SK-N-SH treated with all-trans-retinoic acid at 6 μM for 48 hours (cell line): ENCODE data around the gene CES5A.
"Not testable (repeated sequence)": the region's sequence is repeated elsewhere in the genome, so short reads cannot be mapped to it uniquely, and the experiment has no call there.

Experiments
- ATAC-seq: fragments of 200-7000 bp; cut with Tn5 transposase; 3 replicates; pipeline ENCODE4 v1.9.1; 2020; ENCODE audit warnings: mild to moderate bottlenecking, moderate library complexity
- ARNTL ChIP-seq: fragments of 450-650 bp; formaldehyde crosslinking; IDR thresholded peaks from 2 replicates; pipeline ENCODE4 v1.5.0; 2020; ENCODE audit warnings: low read depth, mild to moderate bottlenecking, moderate library complexity, borderline replicate concordance
- BACH2 ChIP-seq: fragments of 250-450 bp; sonication (Bioruptor Pico); IDR thresholded peaks from 2 replicates; pipeline ENCODE4 v1.9.0; 2021; ENCODE audit warnings: mild to moderate bottlenecking, borderline replicate concordance
- CSDC2 ChIP-seq: fragments of 250-450 bp; sonication (Bioruptor Pico); IDR thresholded peaks from 2 replicates; pipeline ENCODE4 v1.5.0; 2020; ENCODE audit warnings: mild to moderate bottlenecking, moderate library complexity
- ESRRG ChIP-seq: fragments of 250-450 bp; sonication (Bioruptor Pico); IDR thresholded peaks from 2 replicates; pipeline ENCODE4 v1.6.1; 2021; ENCODE audit warnings: mild to moderate bottlenecking
- GLIS3 ChIP-seq: fragments of 250-450 bp; sonication (Bioruptor Pico); IDR thresholded peaks from 2 replicates; pipeline ENCODE4 v1.5.0; 2020; ENCODE audit warnings: mild to moderate bottlenecking, moderate library complexity
- ISL1 ChIP-seq: fragments of 250-450 bp; sonication (Bioruptor Pico); IDR thresholded peaks from 2 replicates; pipeline ENCODE4 v2.1.2; 2022; ENCODE audit warnings: mild to moderate bottlenecking, moderate library complexity
- OSR1 ChIP-seq: fragments of 250-450 bp; sonication (Bioruptor Pico); IDR thresholded peaks from 2 replicates; pipeline ENCODE4 v1.8.0; 2022; ENCODE audit warnings: moderate library complexity, mild to moderate bottlenecking, inconsistent platforms
- PATZ1 ChIP-seq: fragments of 250-450 bp; sonication (Bioruptor Pico); IDR thresholded peaks from 2 replicates; pipeline ENCODE4 v1.8.0; 2020; ENCODE audit warnings: mild to moderate bottlenecking, moderate library complexity, borderline replicate concordance
- PPARA ChIP-seq: fragments of 250-450 bp; sonication (Bioruptor Pico); IDR thresholded peaks from 2 replicates; pipeline ENCODE4 v1.5.0; 2020; ENCODE audit warnings: mild to moderate bottlenecking, borderline replicate concordance
- RARB ChIP-seq: fragments of 250-450 bp; sonication (Bioruptor Pico); IDR thresholded peaks from 2 replicates; pipeline ENCODE4 v1.8.0; 2021; ENCODE audit warnings: mild to moderate bottlenecking, moderate library complexity
- SNAI2 ChIP-seq: fragments of 250-450 bp; sonication (Bioruptor Pico); IDR thresholded peaks from 2 replicates; pipeline ENCODE4 v1.5.0; 2020; ENCODE audit warnings: mild to moderate bottlenecking, moderate library complexity
- TCF4 ChIP-seq: fragments of 250-450 bp; sonication (Bioruptor Pico); IDR thresholded peaks from 2 replicates; pipeline ENCODE4 v1.8.0; 2021; ENCODE audit warnings: mild to moderate bottlenecking, moderate library complexity, borderline replicate concordance
- TOX ChIP-seq: fragments of 250-450 bp; sonication (Bioruptor Pico); IDR thresholded peaks from 2 replicates; pipeline ENCODE4 v1.8.0; 2021; ENCODE audit warnings: mild to moderate bottlenecking, moderate library complexity, borderline replicate concordance
- TSHZ2 ChIP-seq: fragments of 250-450 bp; sonication (Bioruptor Pico); IDR thresholded peaks from 2 replicates; pipeline ENCODE4 v1.5.0; 2020; ENCODE audit warnings: mild to moderate bottlenecking, moderate library complexity
- ZC3H10 ChIP-seq: fragments of 250-450 bp; sonication (Bioruptor Pico); IDR thresholded peaks from 2 replicates; pipeline ENCODE4 v1.5.1; 2021; ENCODE audit warnings: mild to moderate bottlenecking, moderate library complexity
- ZFP3 ChIP-seq: fragments of 250-450 bp; sonication (Bioruptor Pico); IDR thresholded peaks from 2 replicates; pipeline ENCODE4 v1.5.0; 2020; ENCODE audit warnings: mild to moderate bottlenecking, moderate library complexity
- ZFP30 ChIP-seq: fragments of 450-650 bp; formaldehyde crosslinking; IDR thresholded peaks from 2 replicates; pipeline ENCODE4 v1.5.0; 2022; ENCODE audit warnings: mild to moderate bottlenecking, moderate library complexity
- ZNF565 ChIP-seq: fragments of 450-650 bp; formaldehyde crosslinking; conservative IDR thresholded peaks from 2 replicates; pipeline ENCODE4 v1.5.0; 2020; ENCODE audit warnings: low read depth, mild to moderate bottlenecking, moderate library complexity
- ZNF70 ChIP-seq: fragments of 450-650 bp; formaldehyde crosslinking; IDR thresholded peaks from 2 replicates; pipeline ENCODE4 v1.5.0; 2020; ENCODE audit warnings: mild to moderate bottlenecking, moderate library complexity
- ZNF8 ChIP-seq: fragments of 450-650 bp; formaldehyde crosslinking; IDR thresholded peaks from 2 replicates; pipeline ENCODE4 v1.5.0; 2020; ENCODE audit warnings: mild to moderate bottlenecking, moderate library complexity
- TF ChIP-seq, protein P1 (sequence below): fragments of 250-450 bp; sonication (Bioruptor Pico); IDR thresholded peaks from 2 replicates; pipeline ENCODE4 v1.8.0; 2021; ENCODE audit warnings: low read depth, mild to moderate bottlenecking, moderate library complexity, borderline replicate concordance
- TF ChIP-seq, protein P2 (sequence below): fragments of 250-450 bp; sonication (Bioruptor Pico); IDR thresholded peaks from 2 replicates; pipeline ENCODE4 v1.5.1; 2021; ENCODE audit warnings: mild to moderate bottlenecking, moderate library complexity

CES5A gene

GRCh38 chr16:55914383-55914782 is 39.2 kb upstream of the CES5A start:
- TF ChIP-seq ISL1 (CRISPR knock-in tag) = no peak
- no peak for TF ChIP-seq OSR1 (CRISPR knock-in tag)
- no peak for TF ChIP-seq ZNF8 (CRISPR knock-in tag)
- no peak for TF ChIP-seq ZNF70
- no peak for TF ChIP-seq CSDC2 (CRISPR knock-in tag)
- no peak for TF ChIP-seq ESRRG (CRISPR knock-in tag)
- no peak for TF ChIP-seq TCF4 (CRISPR knock-in tag)
- no peak for TF ChIP-seq ZC3H10
- TF ChIP-seq ZNF565 (CRISPR knock-in tag) = no peak
- no peak for TF ChIP-seq TOX (CRISPR knock-in tag)
- TF ChIP-seq ARNTL (CRISPR knock-in tag) = no peak
- TF ChIP-seq BACH2 = no peak
- ATAC-seq = no peak

DNA sequence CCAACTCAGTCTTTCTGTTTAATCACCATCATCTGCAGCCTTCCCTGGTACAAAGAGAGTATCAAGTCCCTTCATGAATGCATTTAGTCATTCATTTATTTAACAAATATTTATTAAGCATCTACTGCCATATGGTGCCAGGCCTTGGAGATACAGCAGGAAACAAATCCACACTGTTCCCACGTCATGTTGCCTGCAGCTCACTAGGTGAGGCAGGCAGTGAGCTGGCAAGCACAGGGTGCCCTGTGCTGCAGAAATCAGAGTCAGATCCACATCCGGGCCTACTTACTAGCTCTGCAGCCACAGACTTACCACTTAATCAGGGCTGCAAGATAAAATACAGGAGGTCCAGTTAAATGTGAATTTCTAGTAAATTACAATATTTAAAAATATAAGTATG is 38.5 kb upstream of the CES5A start:
- TF ChIP-seq ZFP30 (no peak), TSHZ2 (CRISPR knock-in tag) (no peak), ZNF8 (CRISPR knock-in tag) (no peak), TCF4 (CRISPR knock-in tag) (no peak), CSDC2 (CRISPR knock-in tag) (no peak), ARNTL (CRISPR knock-in tag) (no peak), ZNF70 (no peak), PATZ1 (no peak), TOX (CRISPR knock-in tag) (no peak), RARB (CRISPR knock-in tag) (no peak)
- ATAC-seq = no peak

DNA sequence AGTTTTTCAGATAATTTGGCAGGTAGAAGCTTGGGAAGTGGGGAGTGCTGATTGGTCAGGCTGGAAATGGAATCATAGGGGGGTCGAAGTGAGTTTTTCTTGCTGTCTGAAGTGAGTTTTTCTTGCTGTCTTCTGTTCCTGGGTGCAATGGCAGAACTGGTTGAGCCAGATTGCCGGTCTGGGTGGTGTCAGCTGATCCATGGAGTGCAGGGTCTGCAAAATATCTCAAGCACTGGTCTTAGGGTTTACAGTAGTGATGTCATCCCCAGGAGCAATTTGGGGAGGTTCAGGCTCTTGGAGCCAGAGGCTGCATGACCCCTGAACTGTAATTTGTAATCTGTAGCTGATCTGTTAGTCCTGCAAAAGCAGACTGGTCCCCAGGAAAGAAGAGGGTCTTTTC is 37.9 kb upstream of the CES5A start:
- not testable (repeated sequence) for ATAC-seq

GRCh38 chr16:55912022-55912421 is 36.8 kb upstream of the CES5A start:
- no peak for TF ChIP-seq ZFP3 (CRISPR knock-in tag)
- no peak for TF ChIP-seq TSHZ2 (CRISPR knock-in tag)
- TF ChIP-seq ZNF70 = no peak
- TF ChIP-seq SNAI2 = no peak
- TF ChIP-seq ZFP30 = no peak
- TF ChIP-seq PATZ1 = no peak
- TF ChIP-seq, protein P1, sequence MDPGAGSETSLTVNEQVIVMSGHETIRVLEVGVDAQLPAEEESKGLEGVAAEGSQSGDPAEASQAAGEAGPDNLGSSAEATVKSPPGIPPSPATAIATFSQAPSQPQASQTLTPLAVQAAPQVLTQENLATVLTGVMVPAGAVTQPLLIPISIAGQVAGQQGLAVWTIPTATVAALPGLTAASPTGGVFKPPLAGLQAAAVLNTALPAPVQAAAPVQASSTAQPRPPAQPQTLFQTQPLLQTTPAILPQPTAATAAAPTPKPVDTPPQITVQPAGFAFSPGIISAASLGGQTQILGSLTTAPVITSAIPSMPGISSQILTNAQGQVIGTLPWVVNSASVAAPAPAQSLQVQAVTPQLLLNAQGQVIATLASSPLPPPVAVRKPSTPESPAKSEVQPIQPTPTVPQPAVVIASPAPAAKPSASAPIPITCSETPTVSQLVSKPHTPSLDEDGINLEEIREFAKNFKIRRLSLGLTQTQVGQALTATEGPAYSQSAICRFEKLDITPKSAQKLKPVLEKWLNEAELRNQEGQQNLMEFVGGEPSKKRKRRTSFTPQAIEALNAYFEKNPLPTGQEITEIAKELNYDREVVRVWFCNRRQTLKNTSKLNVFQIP (CRISPR knock-in tag) = no peak
- TF ChIP-seq ESRRG (CRISPR knock-in tag) = no peak
- TF ChIP-seq ZNF565 (CRISPR knock-in tag) = no peak
- TF ChIP-seq, protein P2, sequence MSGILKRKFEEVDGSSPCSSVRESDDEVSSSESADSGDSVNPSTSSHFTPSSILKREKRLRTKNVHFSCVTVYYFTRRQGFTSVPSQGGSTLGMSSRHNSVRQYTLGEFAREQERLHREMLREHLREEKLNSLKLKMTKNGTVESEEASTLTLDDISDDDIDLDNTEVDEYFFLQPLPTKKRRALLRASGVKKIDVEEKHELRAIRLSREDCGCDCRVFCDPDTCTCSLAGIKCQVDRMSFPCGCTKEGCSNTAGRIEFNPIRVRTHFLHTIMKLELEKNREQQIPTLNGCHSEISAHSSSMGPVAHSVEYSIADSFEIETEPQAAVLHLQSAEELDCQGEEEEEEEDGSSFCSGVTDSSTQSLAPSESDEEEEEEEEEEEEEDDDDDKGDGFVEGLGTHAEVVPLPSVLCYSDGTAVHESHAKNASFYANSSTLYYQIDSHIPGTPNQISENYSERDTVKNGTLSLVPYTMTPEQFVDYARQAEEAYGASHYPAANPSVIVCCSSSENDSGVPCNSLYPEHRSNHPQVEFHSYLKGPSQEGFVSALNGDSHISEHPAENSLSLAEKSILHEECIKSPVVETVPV (CRISPR knock-in tag) = no peak
- TF ChIP-seq OSR1 (CRISPR knock-in tag) = no peak
- TF ChIP-seq ZNF8 (CRISPR knock-in tag) = no peak
- TF ChIP-seq ARNTL (CRISPR knock-in tag) = no peak
- TF ChIP-seq RARB (CRISPR knock-in tag) = no peak
- no peak for TF ChIP-seq PPARA (CRISPR knock-in tag)
- no peak for TF ChIP-seq BACH2
- no peak for TF ChIP-seq ISL1 (CRISPR knock-in tag)
- no peak for TF ChIP-seq ZC3H10
- no peak for TF ChIP-seq GLIS3

More at GRCh38 chr16:55912022-55912421, 36.8 kb upstream of the CES5A start:
- ATAC-seq = no peak
